Kidney tubule cell (primary cell): ENCODE results near the gene SYNC.
"Not testable (repeated sequence)": the region's sequence is repeated elsewhere in the genome, so short reads cannot be mapped to it uniquely, and the experiment has no call there.

Experiments
- DNase-seq: peaks from one replicate; pipeline ENCODE4 v3.0.0-alpha.2; 2018; ENCODE audit warnings: low spot score

The SYNC gene

GRCh38 chr1:32724678-32725614 lies 22.4 kb upstream of the SYNC start:
- DNase-seq: peak; percentile 86

GRCh38 chr1:32719681-32720275 lies 17.2 kb upstream of the SYNC start:
- DNase-seq: no peak

GRCh38 chr1:32718527-32718926 lies 16.0 kb upstream of the SYNC start:
- no peak for DNase-seq

GRCh38 chr1:32718036-32718435 lies 15.5 kb upstream of the SYNC start:
- DNase-seq: no peak

DNA sequence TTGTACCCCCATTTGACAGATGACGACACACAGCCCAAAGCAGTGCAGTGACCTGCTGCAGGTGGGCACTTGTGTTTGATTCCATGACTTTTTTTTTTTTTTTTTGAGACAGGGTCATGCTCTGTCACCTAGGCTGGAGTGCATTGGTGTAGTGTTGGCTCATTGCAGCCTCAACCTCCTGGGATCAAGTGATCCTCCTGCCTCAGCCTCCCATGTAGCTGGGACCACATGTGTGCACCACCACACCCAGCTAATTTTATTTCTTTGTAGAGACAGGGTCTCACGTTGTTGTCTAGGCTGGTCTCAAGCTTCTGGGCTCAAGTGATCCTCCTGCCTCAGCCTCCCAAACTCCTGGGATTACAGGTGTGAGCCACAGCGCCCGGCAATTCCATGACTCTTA lies 14.9 kb upstream of the SYNC start:
- DNase-seq: no peak

DNA sequence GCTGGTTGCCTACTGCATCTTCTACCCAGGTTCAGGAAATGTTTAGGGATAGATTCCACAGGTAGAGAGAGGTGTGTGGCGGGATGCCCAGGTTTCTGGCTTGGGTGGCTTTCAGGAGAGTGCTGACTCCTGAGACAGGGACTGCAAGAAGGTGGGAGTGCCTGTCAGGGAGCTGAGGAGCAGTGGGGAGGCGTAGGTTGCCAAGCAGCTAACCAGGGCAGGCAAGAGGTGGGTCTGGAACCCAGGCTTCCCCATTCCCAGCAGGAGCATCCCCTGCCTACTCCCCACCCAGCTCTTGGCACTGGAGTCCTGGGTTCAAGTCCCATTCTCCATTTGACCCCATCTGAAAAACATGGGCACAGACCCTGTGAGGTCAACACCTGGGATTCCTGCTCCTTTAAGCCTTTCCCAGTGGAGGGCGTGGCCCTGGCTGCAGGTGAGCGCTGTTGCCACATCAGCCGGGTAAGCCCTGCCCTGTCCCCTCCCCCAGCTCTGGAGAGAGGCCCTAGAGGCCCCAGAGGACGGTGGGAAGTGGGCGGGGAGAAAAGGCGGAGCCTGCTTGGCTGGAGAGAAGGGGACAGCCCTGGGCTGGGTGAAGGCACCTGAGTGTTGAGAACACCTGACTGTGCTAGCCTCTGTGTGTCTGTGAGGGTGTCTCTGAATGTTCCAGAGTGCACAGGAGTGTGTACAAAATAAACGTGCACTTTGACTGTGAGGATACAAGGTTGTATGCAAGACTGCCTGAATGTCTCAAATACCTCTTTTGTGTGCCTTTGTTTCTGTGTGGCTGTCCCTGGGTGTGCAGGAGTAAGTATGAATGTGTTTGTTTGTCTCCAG lies 14.0 kb upstream of the SYNC start:
- DNase-seq: peak; percentile 92

DNA sequence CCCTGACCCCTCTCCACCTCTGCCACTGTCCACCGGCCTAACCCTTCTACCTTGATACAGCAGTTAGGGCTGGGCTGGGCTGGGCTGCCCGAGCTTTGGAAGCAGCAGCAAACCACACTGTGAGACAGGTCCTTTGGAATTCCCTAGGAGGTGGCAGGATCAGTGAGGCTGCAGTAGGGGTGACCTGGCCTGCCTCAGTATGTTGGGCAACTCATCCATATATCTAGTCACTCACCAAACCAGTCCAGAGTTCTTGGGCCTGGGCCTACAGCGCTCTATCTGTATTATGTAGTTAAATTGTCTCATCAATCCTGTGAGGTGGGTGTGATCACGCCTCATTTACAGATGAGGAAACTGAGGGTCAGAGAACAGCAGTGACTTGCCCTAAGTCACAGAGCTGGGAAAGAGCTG lies 13.3 kb upstream of the SYNC start:
- peak; percentile 65 for DNase-seq

- peak; percentile 51 for DNase-seq
These were observed 11.7 kb upstream of the SYNC start for GRCh38 chr1:32714277-32714676.

DNA sequence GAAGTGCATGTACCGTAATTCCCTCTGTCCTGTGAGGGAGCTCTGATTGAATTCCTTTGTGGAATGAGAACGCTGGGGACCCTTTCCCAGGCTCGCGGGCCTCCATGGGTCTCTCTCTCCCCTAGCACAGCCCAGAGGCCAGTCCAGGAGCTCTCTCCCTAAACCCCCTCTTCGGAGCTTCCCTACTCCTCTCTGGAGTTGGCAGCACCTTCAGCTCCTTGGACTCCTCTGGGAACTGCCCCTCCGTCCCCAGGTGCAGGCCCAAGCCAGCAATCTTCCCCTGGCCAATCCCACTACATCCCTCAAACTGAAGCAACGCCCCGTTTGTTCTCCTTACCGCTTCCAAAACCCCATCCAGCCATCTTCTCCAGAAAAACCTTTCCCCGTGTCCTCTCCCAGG lies 10.5 kb upstream of the SYNC start:
- no peak for DNase-seq

DNA sequence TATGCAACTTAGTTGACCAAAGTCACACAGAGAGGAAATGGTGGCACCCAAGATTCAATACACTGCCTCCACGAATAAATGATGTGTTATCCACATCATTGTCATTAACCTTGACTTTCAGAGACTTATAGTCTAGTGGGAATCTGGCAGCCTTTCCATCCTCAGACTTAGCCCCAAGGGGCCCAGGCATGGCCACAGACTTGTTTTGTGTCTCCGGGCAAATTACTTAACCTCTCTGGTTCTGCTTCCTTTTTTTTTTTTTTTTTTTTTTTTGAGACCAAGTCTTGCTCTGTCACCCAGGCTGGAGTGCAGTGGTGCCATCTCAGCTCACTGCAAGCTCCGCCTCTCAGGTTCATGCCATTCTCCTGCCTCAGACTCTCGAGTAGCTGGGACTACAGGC lies 8.7 kb upstream of the SYNC start:
- DNase-seq: not testable (repeated sequence)

DNA sequence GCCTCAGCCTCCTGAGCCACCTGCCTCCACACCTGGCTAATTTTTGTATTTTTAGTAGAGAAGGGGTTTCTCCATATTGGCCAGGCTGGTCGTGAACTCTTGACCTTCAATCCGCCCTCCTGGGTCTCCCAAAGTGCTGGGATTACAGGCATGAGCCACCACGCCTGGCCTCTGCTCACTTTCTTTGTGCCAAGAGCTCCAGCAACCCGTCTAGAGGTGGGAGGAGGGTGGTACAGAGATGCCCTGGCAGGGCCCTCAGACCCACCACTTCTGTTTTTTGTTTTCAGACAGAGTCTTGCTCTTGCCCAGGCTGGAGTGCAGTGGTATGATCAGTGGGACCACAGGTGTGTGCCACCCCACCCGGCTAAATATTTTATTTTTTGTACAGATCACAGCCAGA lies 6.9 kb upstream of the SYNC start:
- no peak for DNase-seq

- no peak for DNase-seq
These were observed 6.5 kb upstream of the SYNC start for GRCh38 chr1:32709075-32709474.

- no peak for DNase-seq
These were observed 3.9 kb upstream of the SYNC start for GRCh38 chr1:32706491-32706890.

DNA sequence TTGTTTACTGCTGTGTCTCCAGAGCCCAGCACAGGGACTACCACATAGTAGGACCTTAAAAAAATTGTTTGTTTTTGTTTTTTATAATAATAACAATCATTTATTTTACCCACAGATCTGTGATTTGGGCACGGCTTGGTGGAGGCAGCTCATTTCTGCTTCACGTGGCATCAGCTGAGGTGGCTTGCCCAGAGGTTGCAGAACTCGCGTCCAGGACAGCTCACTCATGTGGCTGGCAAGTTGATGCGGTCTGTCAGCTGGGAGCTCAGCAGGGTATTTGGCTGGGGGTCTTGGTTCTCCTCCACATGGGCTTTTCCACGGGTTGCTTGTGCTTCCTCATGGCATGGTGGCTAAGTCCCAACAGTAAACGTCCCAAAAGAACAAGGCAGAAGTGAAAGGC lies 2.9 kb upstream of the SYNC start:
- no peak for DNase-seq

- DNase-seq: peak; percentile 95
These were observed 1.1 kb upstream of the SYNC start for GRCh38 chr1:32703479-32704291.

DNA sequence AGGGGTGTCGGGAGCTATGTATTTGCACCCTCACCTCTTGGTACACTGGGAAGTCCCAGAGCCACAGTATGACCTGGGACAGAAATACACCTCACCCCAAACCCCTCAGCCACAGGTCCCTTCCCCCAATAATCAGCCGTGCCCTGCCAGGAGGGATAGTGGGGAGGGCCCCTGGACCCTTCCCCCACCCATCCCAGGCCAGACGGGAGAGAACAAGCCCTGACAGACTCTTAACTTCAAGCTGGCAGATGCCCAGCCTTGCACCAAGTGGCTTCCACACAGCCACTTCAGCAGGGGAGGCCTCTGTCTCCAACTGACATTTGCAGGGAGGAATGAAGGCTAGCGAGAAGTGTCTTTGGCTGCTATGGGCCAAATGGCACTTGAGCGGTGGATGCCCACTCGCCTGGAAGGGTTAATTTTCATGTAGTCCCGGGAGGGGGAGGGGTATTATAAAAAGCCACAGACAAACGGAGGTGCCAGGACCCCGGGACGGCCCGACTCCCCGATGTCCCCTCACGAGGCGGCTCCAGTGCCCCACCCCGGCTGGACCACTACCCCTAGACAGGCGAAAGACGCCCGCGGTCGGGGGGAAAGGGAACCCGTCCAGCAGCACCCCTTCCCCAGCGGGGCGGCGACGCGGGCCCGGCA lies 495 bp downstream of the SYNC start:
- peak; percentile 23 for DNase-seq

GRCh38 chr1:32701421-32701911 lies 1.1 kb downstream of the SYNC start:
- DNase-seq: no peak

DNA sequence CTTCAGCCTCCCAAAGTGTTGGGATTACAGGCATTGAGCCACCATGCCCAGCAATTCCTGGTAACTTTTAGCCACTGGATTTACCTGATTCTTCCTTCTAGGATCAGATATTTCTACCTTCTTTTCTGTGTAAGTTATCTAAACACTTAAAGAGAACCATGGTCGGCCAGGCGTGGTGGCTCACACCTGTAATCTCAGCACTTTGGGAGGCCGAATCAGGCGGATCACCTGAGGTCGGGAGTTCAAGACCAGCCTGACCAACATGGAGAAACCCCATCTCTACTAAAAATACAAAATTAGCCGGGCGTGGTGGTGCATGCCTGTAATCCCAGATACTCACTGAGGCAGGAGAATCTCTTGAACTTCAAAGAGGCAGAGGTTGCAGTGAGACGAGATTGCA lies 5.6 kb downstream of the SYNC start:
- not testable (repeated sequence) for DNase-seq

- DNase-seq: no peak
These were observed 6.5 kb downstream of the SYNC start for GRCh38 chr1:32696041-32696440.

DNA sequence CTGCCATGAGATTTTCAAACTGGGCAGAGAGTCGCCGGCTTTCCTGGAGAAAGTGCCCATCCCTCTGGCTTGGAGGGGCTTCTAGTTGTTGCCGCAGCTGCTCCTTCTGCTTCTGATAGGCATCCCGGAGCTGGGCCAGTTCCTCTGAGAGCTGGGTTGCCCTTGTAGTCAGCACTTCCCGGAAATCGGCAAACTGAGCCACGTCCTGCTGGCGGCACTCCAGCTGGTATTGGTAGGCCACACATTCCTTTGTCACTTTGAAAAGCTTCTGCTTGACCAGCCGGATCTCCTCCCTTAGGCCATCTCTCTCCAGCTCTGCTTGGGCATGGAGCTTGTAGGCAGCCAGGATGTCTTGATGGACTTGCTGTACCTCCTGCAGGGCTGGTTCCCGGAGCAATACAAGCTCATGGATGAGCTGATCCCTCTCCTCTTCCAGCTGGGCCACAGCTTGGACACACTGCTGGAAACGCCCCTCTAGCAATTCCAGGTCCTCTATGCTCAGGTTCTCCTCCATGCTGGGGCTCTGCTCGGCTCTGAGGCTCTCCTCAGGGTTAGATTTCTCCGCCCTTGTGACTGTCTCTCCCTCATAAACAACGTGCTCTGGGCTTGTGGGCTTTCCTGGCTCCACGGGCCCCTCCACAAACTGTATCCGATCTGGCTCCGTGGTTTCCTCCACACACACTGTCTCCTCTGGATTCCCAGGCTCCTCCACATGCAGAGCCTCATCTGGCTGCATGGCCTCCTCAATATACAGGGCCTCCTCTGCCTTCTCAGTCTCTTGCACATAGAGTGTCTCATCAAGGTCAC lies 7.3 kb downstream of the SYNC start:
- DNase-seq: peak; percentile 87
